Epithelial cell of proximal tubule (primary cell): ENCODE measurements around the gene SSTR4. TPM values are rescaled to one million over a fixed set of nuclear protein-coding genes. Genes with fewer than 3 reads are reported as not detected.
"Not testable (repeated sequence)": the region's sequence is repeated elsewhere in the genome, so short reads cannot be mapped to it uniquely, and the experiment has no call there.

Experiments
- DNase-seq: peaks from one replicate; pipeline ENCODE4 v3.0.0-alpha.2; 2011; ENCODE audit warnings: low read depth
- H3K4me3 ChIP-seq: 2 replicates; pipeline ENCODE4 v1.5.1; 2011; ENCODE audit warnings: low read depth, mild to moderate bottlenecking, low read length
- total RNA-seq: library from RNA; depleted of rRNA; stranded (reverse); fragments of >200 nt; gene quantifications from 2 replicates; pipeline ENCODE4 v1.2.3, GENCODE V29; 2015
- TF ChIP-seq, protein P1 (sequence below): conservative IDR thresholded peaks from 2 replicates; pipeline ENCODE4 v1.5.1; 2012; ENCODE audit warnings: low read depth, mild to moderate bottlenecking, low read length

The SSTR4 gene
- total RNA-seq, result not detected in 2 replicates

DNA sequence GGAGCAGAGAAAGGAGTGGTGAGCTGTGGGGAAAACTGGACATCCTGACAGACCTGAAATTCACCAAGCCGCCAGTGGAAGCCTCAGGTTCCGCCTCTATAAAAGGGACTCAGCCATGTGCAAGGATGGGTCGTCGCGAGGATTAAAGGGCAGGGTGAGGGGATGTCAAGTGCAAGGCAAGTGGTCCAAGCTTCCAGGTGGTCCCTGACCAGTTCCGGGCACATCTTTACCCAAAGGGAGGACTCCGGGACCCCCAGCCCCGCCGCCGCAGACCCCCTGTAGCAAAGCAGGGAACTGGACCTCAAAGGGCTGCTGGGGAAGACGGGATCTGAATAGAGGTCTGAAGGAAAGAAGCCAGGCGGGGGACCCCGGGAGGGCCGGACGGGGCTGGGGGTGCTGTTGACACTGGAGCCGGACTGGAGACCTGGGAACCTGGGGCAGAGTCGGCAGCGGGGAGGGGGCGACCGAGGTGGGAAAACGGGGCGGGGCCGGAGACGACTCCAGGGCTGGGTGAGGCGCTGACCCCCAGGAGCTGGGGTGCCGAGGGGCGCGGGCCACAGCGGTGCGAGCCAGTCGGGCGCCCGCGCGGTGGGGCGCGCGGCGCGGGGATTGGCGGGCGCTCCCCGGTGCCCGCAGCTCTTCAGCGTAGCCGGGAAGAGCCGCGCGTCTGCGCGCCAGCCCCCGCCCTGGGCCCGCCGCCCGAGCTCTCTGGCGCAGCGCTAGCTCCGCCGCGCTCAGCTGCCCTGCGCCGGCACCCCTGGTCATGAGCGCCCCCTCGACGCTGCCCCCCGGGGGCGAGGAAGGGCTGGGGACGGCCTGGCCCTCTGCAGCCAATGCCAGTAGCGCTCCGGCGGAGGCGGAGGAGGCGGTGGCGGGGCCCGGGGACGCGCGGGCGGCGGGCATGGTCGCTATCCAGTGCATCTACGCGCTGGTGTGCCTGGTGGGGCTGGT lies at the start of gene SSTR4:
Gene SSTR4, plus strand, starts transcription at position 592 of the 951 bp plus-strand sequence. Its CDS starts 172 bp downstream, at position 764.
- TF ChIP-seq, protein P1, sequence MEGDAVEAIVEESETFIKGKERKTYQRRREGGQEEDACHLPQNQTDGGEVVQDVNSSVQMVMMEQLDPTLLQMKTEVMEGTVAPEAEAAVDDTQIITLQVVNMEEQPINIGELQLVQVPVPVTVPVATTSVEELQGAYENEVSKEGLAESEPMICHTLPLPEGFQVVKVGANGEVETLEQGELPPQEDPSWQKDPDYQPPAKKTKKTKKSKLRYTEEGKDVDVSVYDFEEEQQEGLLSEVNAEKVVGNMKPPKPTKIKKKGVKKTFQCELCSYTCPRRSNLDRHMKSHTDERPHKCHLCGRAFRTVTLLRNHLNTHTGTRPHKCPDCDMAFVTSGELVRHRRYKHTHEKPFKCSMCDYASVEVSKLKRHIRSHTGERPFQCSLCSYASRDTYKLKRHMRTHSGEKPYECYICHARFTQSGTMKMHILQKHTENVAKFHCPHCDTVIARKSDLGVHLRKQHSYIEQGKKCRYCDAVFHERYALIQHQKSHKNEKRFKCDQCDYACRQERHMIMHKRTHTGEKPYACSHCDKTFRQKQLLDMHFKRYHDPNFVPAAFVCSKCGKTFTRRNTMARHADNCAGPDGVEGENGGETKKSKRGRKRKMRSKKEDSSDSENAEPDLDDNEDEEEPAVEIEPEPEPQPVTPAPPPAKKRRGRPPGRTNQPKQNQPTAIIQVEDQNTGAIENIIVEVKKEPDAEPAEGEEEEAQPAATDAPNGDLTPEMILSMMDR, result no peak
- DNase-seq, result no peak
- H3K4me3 ChIP-seq, result no peak within 1 kb of the TSS

GRCh38 chr20:22986601-22987000 lies 48.5 kb upstream of the SSTR4 start:
- H3K4me3 ChIP-seq, result no peak overlapping the region
- TF ChIP-seq, protein P1, result no peak
- no peak for DNase-seq

DNA sequence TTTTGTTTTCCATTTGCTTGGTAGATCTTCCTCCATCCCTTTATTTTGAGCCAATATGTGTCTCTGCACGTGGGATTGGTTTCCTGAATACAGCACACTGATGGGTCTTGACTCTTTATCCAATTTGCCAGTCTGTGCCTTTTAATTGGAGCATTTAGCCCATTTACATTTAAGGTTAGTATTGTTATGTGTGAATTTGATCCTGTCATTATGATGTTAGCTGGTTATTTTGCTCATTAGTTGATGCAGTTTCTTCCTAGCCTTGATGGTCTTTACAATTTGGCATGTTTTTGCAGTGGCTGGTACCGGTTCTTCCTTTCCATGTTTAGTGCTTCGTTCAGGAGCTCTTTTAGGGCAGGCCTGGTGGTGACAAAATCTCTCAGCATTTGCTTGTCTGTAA lies 43.7 kb upstream of the SSTR4 start:
- not testable (repeated sequence) for H3K4me3 ChIP-seq, DNase-seq

DNA sequence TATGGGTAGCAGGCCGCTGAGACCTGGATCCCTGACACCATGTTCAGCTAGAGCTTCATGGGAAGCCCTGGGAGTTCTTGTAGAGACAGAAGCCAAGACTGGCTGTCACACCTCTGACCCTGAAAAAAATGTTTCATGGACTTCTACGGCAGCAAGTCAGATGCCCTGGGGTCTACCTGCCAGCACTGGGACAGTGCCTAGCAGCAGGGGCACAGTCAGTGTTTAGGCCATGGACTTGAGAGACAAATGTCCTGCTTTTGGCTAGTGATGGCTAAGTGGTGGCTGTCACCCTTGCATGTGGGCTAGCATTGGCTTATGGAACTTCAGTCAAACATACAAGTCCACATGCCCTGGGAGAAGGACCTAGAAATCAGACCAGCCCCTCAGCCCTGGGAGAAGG lies 41.3 kb upstream of the SSTR4 start:
- no peak overlapping the region for H3K4me3 ChIP-seq
- TF ChIP-seq, protein P1, result no peak
- DNase-seq, result no peak

DNA sequence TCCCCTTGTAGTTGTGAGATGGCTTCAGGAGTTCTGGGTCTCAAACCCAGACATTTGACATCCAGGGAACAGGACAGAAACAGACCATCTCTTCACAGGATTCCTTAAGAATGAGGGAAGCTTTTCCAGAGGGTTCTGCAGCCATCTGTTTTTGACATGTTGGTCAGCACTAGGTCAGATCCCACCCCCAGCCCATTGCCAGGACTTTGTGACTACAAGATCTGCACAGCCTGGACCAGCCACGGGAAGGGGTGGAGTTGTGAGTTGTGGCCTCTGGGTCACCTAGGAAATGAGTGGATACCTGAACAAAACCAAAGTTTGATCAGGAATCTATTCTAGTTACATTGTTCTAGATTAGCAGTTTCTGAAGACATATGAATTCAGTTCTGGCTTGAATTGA lies 39.2 kb upstream of the SSTR4 start:
- no peak for DNase-seq
- TF ChIP-seq, protein P1, result no peak
- no peak overlapping the region for H3K4me3 ChIP-seq

- TF ChIP-seq, protein P1, result no peak
- H3K4me3 ChIP-seq, result no peak overlapping the region
These were observed 36.6 kb upstream of the SSTR4 start for GRCh38 chr20:22998476-22998875.

GRCh38 chr20:22999756-23000155 lies 35.4 kb upstream of the SSTR4 start:
- TF ChIP-seq, protein P1, result no peak
- peak; percentile 36 for DNase-seq
- no peak overlapping the region for H3K4me3 ChIP-seq

More at GRCh38 chr20:22998476-22998875, 36.6 kb upstream of the SSTR4 start:
- DNase-seq, result no peak
